Central memory CD4-positive, alpha-beta T cell (primary cell): ENCODE measurements around the gene TMEM150C.
"Not testable (repeated sequence)": the region's sequence is repeated elsewhere in the genome, so short reads cannot be mapped to it uniquely, and the experiment has no call there.

ENCODE experiments used
- DNase-seq: peaks from one replicate; pipeline ENCODE4 v3.0.0; 2022

Gene TMEM150C

GRCh38 chr4:82567444-82567843 is 5.7 kb upstream of the TMEM150C start:
- no peak for DNase-seq

GRCh38 chr4:82562564-82562854 is 721 bp upstream of the TMEM150C start:
- DNase-seq = no peak

GRCh38 chr4:82560853-82561785 is 669 bp downstream of the TMEM150C start:
- DNase-seq = no peak

- no peak for DNase-seq
Observed at GRCh38 chr4:82559735-82560120, 2.1 kb downstream of the TMEM150C start.

- not testable (repeated sequence) for DNase-seq
Observed at GRCh38 chr4:82559090-82559734, 2.6 kb downstream of the TMEM150C start.

GRCh38 chr4:82555276-82555675 is 6.5 kb downstream of the TMEM150C start:
- DNase-seq = no peak

- no peak for DNase-seq
Observed at GRCh38 chr4:82553020-82553419, 8.8 kb downstream of the TMEM150C start.

GRCh38 chr4:82551734-82552133 is 10.1 kb downstream of the TMEM150C start:
- DNase-seq = no peak

- not testable (repeated sequence) for DNase-seq
Observed at GRCh38 chr4:82547850-82548249, 13.9 kb downstream of the TMEM150C start.

- no peak for DNase-seq
Observed at GRCh38 chr4:82543131-82543530, 18.7 kb downstream of the TMEM150C start.

GRCh38 chr4:82542642-82543041 is 19.1 kb downstream of the TMEM150C start:
- no peak for DNase-seq

GRCh38 chr4:82529322-82529721 is 32.5 kb downstream of the TMEM150C start:
- DNase-seq = no peak

- no peak for DNase-seq
Observed at GRCh38 chr4:82528868-82529267, 32.9 kb downstream of the TMEM150C start.

- no peak for DNase-seq
Observed at GRCh38 chr4:82528074-82528473, 33.7 kb downstream of the TMEM150C start.

GRCh38 chr4:82525307-82525911 is 36.4 kb downstream of the TMEM150C start:
- no peak for DNase-seq

- no peak for DNase-seq
Observed at GRCh38 chr4:82524570-82525152, 37.1 kb downstream of the TMEM150C start.

- no peak for DNase-seq
Observed at GRCh38 chr4:82523179-82523578, 38.6 kb downstream of the TMEM150C start.

GRCh38 chr4:82522472-82522871 is 39.3 kb downstream of the TMEM150C start:
- no peak for DNase-seq

GRCh38 chr4:82521283-82521682 is 40.5 kb downstream of the TMEM150C start:
- DNase-seq = no peak

- no peak for DNase-seq
Observed at GRCh38 chr4:82519776-82520175, 42.0 kb downstream of the TMEM150C start.

- no peak for DNase-seq
Observed at GRCh38 chr4:82519072-82519471, 42.7 kb downstream of the TMEM150C start.

- no peak for DNase-seq
Observed at GRCh38 chr4:82517043-82517442, 44.7 kb downstream of the TMEM150C start.

GRCh38 chr4:82515705-82516104 is 46.1 kb downstream of the TMEM150C start:
- DNase-seq = no peak

- DNase-seq = no peak
Observed at GRCh38 chr4:82513382-82513781, 48.4 kb downstream of the TMEM150C start.
